ENCODE data around the gene LMBR1.
"Not testable (repeated sequence)": the region's sequence is repeated elsewhere in the genome, so short reads cannot be mapped to it uniquely, and the experiment has no call there.

Gene LMBR1

GRCh38 chr7:156843582-156843981, 49.4 kb downstream of the LMBR1 start:
- FAIRE-seq = not testable (repeated sequence)

GRCh38 chr7:156843157-156843556, 49.8 kb downstream of the LMBR1 start:
- no peak for FAIRE-seq

GRCh38 chr7:156842740-156843140, 50.2 kb downstream of the LMBR1 start:
- no peak for FAIRE-seq

GRCh38 chr7:156842317-156842716, 50.7 kb downstream of the LMBR1 start:
- no peak for FAIRE-seq

GRCh38 chr7:156841497-156841896, 51.5 kb downstream of the LMBR1 start:
- FAIRE-seq = no peak

- no peak for FAIRE-seq
Observed at GRCh38 chr7:156840134-156840533, 52.8 kb downstream of the LMBR1 start.

GRCh38 chr7:156836443-156836842, 56.5 kb downstream of the LMBR1 start:
- FAIRE-seq = no peak

- FAIRE-seq = peak; percentile 82
Observed at GRCh38 chr7:156834462-156834861, 58.5 kb downstream of the LMBR1 start.

GRCh38 chr7:156833312-156833711, 59.7 kb downstream of the LMBR1 start:
- FAIRE-seq = no peak

GRCh38 chr7:156832195-156832877, 60.6 kb downstream of the LMBR1 start:
- FAIRE-seq = no peak

GRCh38 chr7:156829669-156830336, 63.2 kb downstream of the LMBR1 start:
- no peak for FAIRE-seq

- FAIRE-seq = peak; percentile 99
Observed at GRCh38 chr7:156827587-156828203, 65.3 kb downstream of the LMBR1 start.

- no peak for FAIRE-seq
Observed at GRCh38 chr7:156823435-156823834, 69.5 kb downstream of the LMBR1 start.

GRCh38 chr7:156820445-156821063, 72.4 kb downstream of the LMBR1 start:
- FAIRE-seq = no peak

- FAIRE-seq = no peak
Observed at GRCh38 chr7:156819733-156820295, 73.2 kb downstream of the LMBR1 start.

GRCh38 chr7:156818133-156818532, 74.8 kb downstream of the LMBR1 start:
- no peak for FAIRE-seq

- peak; percentile 99 for FAIRE-seq
Observed at GRCh38 chr7:156816943-156817572, 75.9 kb downstream of the LMBR1 start.

- no peak for FAIRE-seq
Observed at GRCh38 chr7:156811706-156812105, 81.3 kb downstream of the LMBR1 start.

GRCh38 chr7:156803656-156804055, 89.3 kb downstream of the LMBR1 start:
- FAIRE-seq = not testable (repeated sequence)

GRCh38 chr7:156802214-156802613, 90.8 kb downstream of the LMBR1 start:
- no peak for FAIRE-seq

- FAIRE-seq = no peak
Observed at GRCh38 chr7:156795415-156795814, 97.6 kb downstream of the LMBR1 start.

- FAIRE-seq = no peak
Observed at GRCh38 chr7:156793334-156793733, 99.6 kb downstream of the LMBR1 start.

GRCh38 chr7:156792611-156793010, 100.4 kb downstream of the LMBR1 start:
- no peak for FAIRE-seq

Measured in A204.1 (cell line).